Measurements from ENCODE around the gene AUTS2.

Gene AUTS2

GRCh38 chr7:70306173-70306572 lies 707.9 kb downstream of the AUTS2 start:
- Histone ChIP-seq H3K9ac (ENCODE audit: low read depth, low read length) (no peak overlapping the region), H3K4me3 (ENCODE audit: low read length) (no peak overlapping the region), H3K36me3 (ENCODE audit: insufficient read depth, low read length) (no peaks in the 10 kb centered on the region), H3K27me3 (ENCODE audit: insufficient read depth, low read length) (no peaks in the 10 kb centered on the region), H3K9me3 (ENCODE audit: insufficient read depth, low read depth, low read length) (no peaks in the 10 kb centered on the region), H3K27ac (ENCODE audit: low read depth, low read length) (no peak overlapping the region), H3K4me1 (ENCODE audit: insufficient read depth, low read length) (no peaks in the 10 kb centered on the region)
- 83% methylated on average over 2 of the region's 2 CpGs for WGBS

- Histone ChIP-seq H3K27ac (ENCODE audit: low read depth, low read length) (no peak overlapping the region), H3K9me3 (ENCODE audit: insufficient read depth, low read depth, low read length) (no peaks in the 10 kb centered on the region), H3K36me3 (ENCODE audit: insufficient read depth, low read length) (no peaks in the 10 kb centered on the region), H3K27me3 (ENCODE audit: insufficient read depth, low read length) (no peaks in the 10 kb centered on the region), H3K4me1 (ENCODE audit: insufficient read depth, low read length) (no peaks in the 10 kb centered on the region), H3K4me3 (ENCODE audit: low read length) (no peak overlapping the region), H3K9ac (ENCODE audit: low read depth, low read length) (no peak overlapping the region)
- WGBS = 98% methylated on average over 3 of the region's 3 CpGs
Measured at GRCh38 chr7:70307544-70308106, 709.4 kb downstream of the AUTS2 start.

- WGBS = 88% methylated on average over 1 of the region's 1 CpG
- Histone ChIP-seq H3K27ac (ENCODE audit: low read depth, low read length) (no peak overlapping the region), H3K9me3 (ENCODE audit: insufficient read depth, low read depth, low read length) (no peaks in the 10 kb centered on the region), H3K27me3 (ENCODE audit: insufficient read depth, low read length) (no peaks in the 10 kb centered on the region), H3K4me3 (ENCODE audit: low read length) (no peak overlapping the region), H3K36me3 (ENCODE audit: insufficient read depth, low read length) (no peaks in the 10 kb centered on the region), H3K4me1 (ENCODE audit: insufficient read depth, low read length) (peaks cover 12% of the 10 kb centered on the region), H3K9ac (ENCODE audit: low read depth, low read length) (no peak overlapping the region)
Measured at GRCh38 chr7:70312336-70312735, 714.1 kb downstream of the AUTS2 start.

GRCh38 chr7:70313271-70313670 lies 715.0 kb downstream of the AUTS2 start:
- Histone ChIP-seq H3K27ac (ENCODE audit: low read depth, low read length) (no peak overlapping the region), H3K4me1 (ENCODE audit: insufficient read depth, low read length) (peaks cover 12% of the 10 kb centered on the region), H3K9me3 (ENCODE audit: insufficient read depth, low read depth, low read length) (no peaks in the 10 kb centered on the region), H3K27me3 (ENCODE audit: insufficient read depth, low read length) (no peaks in the 10 kb centered on the region), H3K4me3 (ENCODE audit: low read length) (no peak overlapping the region), H3K9ac (ENCODE audit: low read depth, low read length) (no peak overlapping the region), H3K36me3 (ENCODE audit: insufficient read depth, low read length) (no peaks in the 10 kb centered on the region)
- 74% methylated on average over 3 of the region's 3 CpGs for WGBS

GRCh38 chr7:70313687-70314086 lies 715.4 kb downstream of the AUTS2 start:
- H3K9ac ChIP-seq (ENCODE audit: low read depth, low read length) = no peak overlapping the region
- no peaks in the 10 kb centered on the region for H3K27me3 ChIP-seq (ENCODE audit: insufficient read depth, low read length)
- H3K27ac ChIP-seq (ENCODE audit: low read depth, low read length) = no peak overlapping the region
- 84% methylated on average over 9 of the region's 10 CpGs for WGBS
- peaks cover 16% of the 10 kb centered on the region for H3K4me1 ChIP-seq (ENCODE audit: insufficient read depth, low read length)
- H3K36me3 ChIP-seq (ENCODE audit: insufficient read depth, low read length) = no peaks in the 10 kb centered on the region
- no peaks in the 10 kb centered on the region for H3K9me3 ChIP-seq (ENCODE audit: insufficient read depth, low read depth, low read length)
- H3K4me3 ChIP-seq (ENCODE audit: low read length) = no peak overlapping the region

GRCh38 chr7:70314221-70314620 lies 715.9 kb downstream of the AUTS2 start:
- Histone ChIP-seq H3K9me3 (ENCODE audit: insufficient read depth, low read depth, low read length) (no peaks in the 10 kb centered on the region), H3K36me3 (ENCODE audit: insufficient read depth, low read length) (no peaks in the 10 kb centered on the region), H3K4me3 (ENCODE audit: low read length) (no peak overlapping the region), H3K4me1 (ENCODE audit: insufficient read depth, low read length) (peaks cover 21% of the 10 kb centered on the region), H3K27ac (ENCODE audit: low read depth, low read length) (no peak overlapping the region), H3K27me3 (ENCODE audit: insufficient read depth, low read length) (no peaks in the 10 kb centered on the region), H3K9ac (ENCODE audit: low read depth, low read length) (no peak overlapping the region)
- 94% methylated on average over 2 of the region's 2 CpGs for WGBS

- H3K36me3 ChIP-seq (ENCODE audit: insufficient read depth, low read length) = no peaks in the 10 kb centered on the region
- 91% methylated on average over 7 of the region's 7 CpGs for WGBS
- no peak overlapping the region for H3K9ac ChIP-seq (ENCODE audit: low read depth, low read length)
- peaks cover 26% of the 10 kb centered on the region for H3K4me1 ChIP-seq (ENCODE audit: insufficient read depth, low read length)
- no peaks in the 10 kb centered on the region for H3K27me3 ChIP-seq (ENCODE audit: insufficient read depth, low read length)
- no peaks in the 10 kb centered on the region for H3K9me3 ChIP-seq (ENCODE audit: insufficient read depth, low read depth, low read length)
- no peak overlapping the region for H3K4me3 ChIP-seq (ENCODE audit: low read length)
- no peak overlapping the region for H3K27ac ChIP-seq (ENCODE audit: low read depth, low read length)
Measured at GRCh38 chr7:70316745-70317144, 718.5 kb downstream of the AUTS2 start.

- H3K4me1 ChIP-seq (ENCODE audit: insufficient read depth, low read length) = peaks cover 26% of the 10 kb centered on the region
- no peaks in the 10 kb centered on the region for H3K9me3 ChIP-seq (ENCODE audit: insufficient read depth, low read depth, low read length)
- H3K36me3 ChIP-seq (ENCODE audit: insufficient read depth, low read length) = no peaks in the 10 kb centered on the region
- H3K4me3 ChIP-seq (ENCODE audit: low read length) = no peak overlapping the region
- no peaks in the 10 kb centered on the region for H3K27me3 ChIP-seq (ENCODE audit: insufficient read depth, low read length)
- WGBS = 77% methylated on average over 2 of the region's 2 CpGs
- no peak overlapping the region for H3K27ac ChIP-seq (ENCODE audit: low read depth, low read length)
- no peak overlapping the region for H3K9ac ChIP-seq (ENCODE audit: low read depth, low read length)
Measured at GRCh38 chr7:70317356-70317755, 719.1 kb downstream of the AUTS2 start.

GRCh38 chr7:70318511-70318910 lies 720.2 kb downstream of the AUTS2 start:
- H3K4me1 ChIP-seq (ENCODE audit: insufficient read depth, low read length) = peaks cover 20% of the 10 kb centered on the region
- WGBS = 86% methylated on average over 1 of the region's 1 CpG

GRCh38 chr7:70319057-70319456 lies 720.8 kb downstream of the AUTS2 start:
- Histone ChIP-seq H3K4me3 (ENCODE audit: low read length) (no peak overlapping the region), H3K4me1 (ENCODE audit: insufficient read depth, low read length) (peaks cover 15% of the 10 kb centered on the region), H3K36me3 (ENCODE audit: insufficient read depth, low read length) (no peaks in the 10 kb centered on the region), H3K27me3 (ENCODE audit: insufficient read depth, low read length) (no peaks in the 10 kb centered on the region), H3K27ac (ENCODE audit: low read depth, low read length) (no peak overlapping the region), H3K9me3 (ENCODE audit: insufficient read depth, low read depth, low read length) (no peaks in the 10 kb centered on the region), H3K9ac (ENCODE audit: low read depth, low read length) (no peak overlapping the region)
- 59% methylated on average over 2 of the region's 2 CpGs for WGBS

More at GRCh38 chr7:70318511-70318910, 720.2 kb downstream of the AUTS2 start:
- no peaks in the 10 kb centered on the region for H3K27me3 ChIP-seq (ENCODE audit: insufficient read depth, low read length)
- H3K9ac ChIP-seq (ENCODE audit: low read depth, low read length) = no peak overlapping the region
- H3K4me3 ChIP-seq (ENCODE audit: low read length) = no peak overlapping the region
- H3K9me3 ChIP-seq (ENCODE audit: insufficient read depth, low read depth, low read length) = no peaks in the 10 kb centered on the region
- no peak overlapping the region for H3K27ac ChIP-seq (ENCODE audit: low read depth, low read length)
- no peaks in the 10 kb centered on the region for H3K36me3 ChIP-seq (ENCODE audit: insufficient read depth, low read length)

- Histone ChIP-seq H3K9ac (ENCODE audit: low read depth, low read length) (no peak overlapping the region), H3K27ac (ENCODE audit: low read depth, low read length) (no peak overlapping the region), H3K4me1 (ENCODE audit: insufficient read depth, low read length) (peaks cover 14% of the 10 kb centered on the region), H3K27me3 (ENCODE audit: insufficient read depth, low read length) (no peaks in the 10 kb centered on the region), H3K4me3 (ENCODE audit: low read length) (no peak overlapping the region), H3K36me3 (ENCODE audit: insufficient read depth, low read length) (no peaks in the 10 kb centered on the region), H3K9me3 (ENCODE audit: insufficient read depth, low read depth, low read length) (no peaks in the 10 kb centered on the region)
- 95% methylated on average over 6 of the region's 6 CpGs for WGBS
Measured at GRCh38 chr7:70321016-70321590, 722.8 kb downstream of the AUTS2 start.

GRCh38 chr7:70322856-70323255 lies 724.6 kb downstream of the AUTS2 start:
- Histone ChIP-seq H3K4me1 (ENCODE audit: insufficient read depth, low read length) (peaks cover 14% of the 10 kb centered on the region), H3K9ac (ENCODE audit: low read depth, low read length) (no peak overlapping the region), H3K27me3 (ENCODE audit: insufficient read depth, low read length) (no peaks in the 10 kb centered on the region), H3K36me3 (ENCODE audit: insufficient read depth, low read length) (no peaks in the 10 kb centered on the region), H3K27ac (ENCODE audit: low read depth, low read length) (no peak overlapping the region), H3K9me3 (ENCODE audit: insufficient read depth, low read depth, low read length) (no peaks in the 10 kb centered on the region), H3K4me3 (ENCODE audit: low read length) (no peak overlapping the region)
- WGBS = 84% methylated on average over 1 of the region's 1 CpG
